HG02759 (cell line): ENCODE results near the gene FAM3C.
"Not testable (repeated sequence)": the region's sequence is repeated elsewhere in the genome, so short reads cannot be mapped to it uniquely, and the experiment has no call there.

Experiments
- ATAC-seq: cut with Tn5 transposase; IDR thresholded peaks from one replicate; pipeline ENCODE4 v1.9.1; 2021; ENCODE audit warnings: mild to moderate bottlenecking, moderate library complexity; ENCODE audit not compliant: unreplicated experiment

FAM3C gene

GRCh38 chr7:121334875-121335648, 61.0 kb downstream of the FAM3C start:
- no peak for ATAC-seq

GRCh38 chr7:121334376-121334775, 61.7 kb downstream of the FAM3C start:
- no peak for ATAC-seq

GRCh38 chr7:121331574-121331973, 64.5 kb downstream of the FAM3C start:
- ATAC-seq: no peak

DNA sequence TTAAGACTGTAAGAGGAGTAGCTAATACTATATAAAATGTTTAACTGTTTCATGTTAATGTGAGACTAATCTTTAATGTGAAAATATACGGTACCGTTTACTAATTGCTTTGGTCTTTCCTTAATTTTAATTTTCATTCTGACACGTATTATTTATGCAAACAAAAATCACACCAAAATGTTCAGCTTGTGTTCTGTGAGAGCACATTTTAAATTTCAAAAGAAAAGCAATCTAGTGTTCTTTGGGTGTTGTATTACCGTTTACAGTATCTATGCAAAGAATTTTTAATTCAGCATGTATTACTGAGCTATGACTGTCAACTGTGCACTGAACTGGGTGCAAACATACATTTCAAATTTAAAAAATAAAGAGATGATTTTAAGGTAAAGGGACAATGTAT, 65.1 kb downstream of the FAM3C start:
- no peak for ATAC-seq

DNA sequence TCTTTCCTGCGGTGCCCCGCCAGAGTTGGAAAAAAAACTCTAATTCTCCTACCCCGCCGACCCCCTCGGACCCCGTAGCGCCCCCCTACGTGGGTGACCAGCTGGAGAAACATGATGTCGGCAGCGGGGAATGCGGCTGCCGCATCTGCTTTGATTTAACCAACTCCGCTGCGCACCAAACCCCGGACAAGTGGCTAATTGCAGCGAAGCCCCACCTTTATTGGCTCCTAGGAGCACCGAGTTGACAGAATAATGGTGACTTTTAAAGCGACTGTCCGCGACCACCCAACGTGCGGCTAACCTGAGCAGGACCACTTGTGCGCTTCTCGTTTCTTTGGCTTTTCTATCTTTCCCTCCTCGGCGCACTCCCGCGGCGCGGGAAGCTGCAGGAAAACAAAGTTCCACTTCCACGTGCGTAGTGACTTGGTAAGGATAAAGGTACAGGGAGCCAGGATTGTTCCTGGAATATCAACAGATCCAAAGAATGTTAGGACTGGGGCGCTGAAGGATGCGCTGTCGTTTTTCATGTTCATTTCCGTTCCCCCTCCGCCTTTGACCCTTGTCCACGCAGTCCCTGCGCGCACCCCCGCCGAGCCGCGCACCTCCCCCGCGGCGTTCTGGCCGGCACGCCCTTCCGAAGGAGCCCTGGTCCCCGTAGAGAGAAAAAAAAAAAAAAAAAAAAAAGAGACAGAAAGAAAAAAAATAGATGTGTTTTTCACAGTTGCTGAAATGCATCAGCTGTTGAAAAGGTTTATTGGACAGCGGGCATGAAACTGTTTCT, 65.9 kb downstream of the FAM3C start:
- ATAC-seq: peak; percentile 22

DNA sequence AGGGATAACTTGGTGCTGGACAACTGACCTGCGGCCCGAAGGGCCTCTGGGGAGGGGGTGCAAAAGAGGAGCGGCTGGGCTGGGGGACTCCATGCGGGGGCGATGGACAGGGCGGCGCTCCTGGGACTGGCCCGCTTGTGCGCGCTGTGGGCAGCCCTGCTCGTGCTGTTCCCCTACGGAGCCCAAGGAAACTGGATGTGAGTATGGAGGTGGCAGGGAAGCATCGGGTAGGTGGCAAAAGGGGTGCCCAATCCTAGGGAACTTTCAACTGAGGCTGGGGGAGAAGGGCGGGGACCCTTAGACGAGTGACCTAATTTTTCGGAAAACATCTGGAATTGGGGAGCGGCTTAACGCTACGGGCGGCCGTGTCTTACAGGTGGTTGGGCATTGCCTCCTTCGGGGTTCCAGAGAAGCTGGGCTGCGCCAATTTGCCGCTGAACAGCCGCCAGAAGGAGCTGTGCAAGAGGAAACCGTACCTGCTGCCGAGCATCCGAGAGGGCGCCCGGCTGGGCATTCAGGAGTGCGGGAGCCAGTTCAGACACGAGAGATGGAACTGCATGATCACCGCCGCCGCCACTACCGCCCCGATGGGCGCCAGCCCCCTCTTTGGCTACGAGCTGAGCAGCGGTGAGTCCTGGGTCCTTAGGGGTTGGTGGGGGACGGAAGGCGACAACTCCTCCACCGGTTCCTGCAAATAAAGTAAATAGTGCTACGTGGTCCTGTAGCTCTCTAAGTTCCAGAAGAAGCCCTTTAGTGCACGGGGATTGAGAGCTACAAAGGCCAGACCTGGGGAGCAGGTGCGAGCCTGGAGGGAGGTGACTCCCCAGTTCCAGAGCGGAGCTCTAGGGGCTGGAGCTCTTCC, 66.7 kb downstream of the FAM3C start:
- ATAC-seq: peak; percentile 71

GRCh38 chr7:121328508-121329190, 67.5 kb downstream of the FAM3C start, which contains the start of gene WNT16:
Gene WNT16 (plus strand): TSS chr7:121329000. CDS start chr7:121329293, 293 bp downstream.
- no peak for ATAC-seq

GRCh38 chr7:121327671-121328070, 68.4 kb downstream of the FAM3C start:
- no peak for ATAC-seq

DNA sequence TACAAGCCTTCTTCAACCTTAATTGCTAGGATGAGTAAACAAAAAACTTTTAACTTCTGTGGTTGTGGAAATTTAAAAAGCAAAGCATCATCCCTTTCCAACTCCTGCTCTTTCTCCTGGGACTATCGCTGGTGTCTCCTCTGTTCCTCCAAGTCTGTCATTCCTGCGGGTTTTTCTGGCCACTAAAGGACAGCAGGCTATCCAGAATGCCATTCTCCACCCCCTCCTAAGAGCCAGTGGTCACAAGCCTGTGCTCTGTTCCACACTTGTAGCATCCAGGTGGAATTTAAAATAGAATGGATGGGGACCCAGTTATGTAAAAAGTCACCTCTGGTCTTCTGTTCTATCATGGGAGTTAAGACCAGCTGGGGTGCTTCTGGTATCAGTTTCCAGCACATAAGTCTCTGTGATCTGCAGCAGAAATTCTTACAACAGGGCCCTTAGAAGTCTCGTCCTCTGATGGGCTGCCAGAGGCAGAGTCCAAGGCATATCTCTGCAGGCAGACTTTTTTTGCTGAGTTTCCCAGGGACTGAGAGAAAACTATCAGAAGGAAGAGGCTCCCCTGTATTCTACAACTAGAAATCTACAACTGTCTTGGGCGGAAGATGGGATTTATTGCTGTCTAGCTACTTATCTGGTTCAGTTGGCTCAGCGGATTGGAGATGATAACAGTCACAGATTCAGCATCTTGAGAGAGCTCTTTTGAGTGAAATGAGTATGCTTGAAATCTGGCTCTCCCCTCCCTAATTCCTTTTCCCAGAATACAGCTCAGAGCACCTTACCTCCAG, 72.4 kb downstream of the FAM3C start:
- no peak for ATAC-seq

- ATAC-seq: no peak
Measured at GRCh38 chr7:121322460-121322859, 73.6 kb downstream of the FAM3C start.

DNA sequence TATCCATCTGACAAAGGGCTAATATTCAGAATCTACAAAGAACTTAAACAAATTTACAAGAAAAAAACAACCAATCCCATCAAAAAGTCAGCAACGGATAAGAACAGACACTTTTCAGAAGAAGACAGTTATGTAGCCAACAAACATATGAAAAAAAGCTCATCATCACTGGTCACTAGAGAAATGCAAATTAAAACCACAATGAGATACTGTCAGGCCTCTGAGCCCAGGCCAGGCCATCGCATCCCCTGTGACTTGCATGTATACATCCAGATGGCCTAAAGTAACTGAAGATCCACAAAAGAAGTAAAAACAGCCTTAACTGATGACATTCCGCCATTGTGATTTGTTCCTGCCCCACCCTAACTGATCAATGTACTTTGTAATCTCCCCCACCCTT, 80.9 kb downstream of the FAM3C start:
- ATAC-seq: not testable (repeated sequence)

- peak; percentile 81 for ATAC-seq
Measured at GRCh38 chr7:121313793-121314676, 82.1 kb downstream of the FAM3C start.

GRCh38 chr7:121313220-121313792, 82.8 kb downstream of the FAM3C start:
- ATAC-seq: no peak

DNA sequence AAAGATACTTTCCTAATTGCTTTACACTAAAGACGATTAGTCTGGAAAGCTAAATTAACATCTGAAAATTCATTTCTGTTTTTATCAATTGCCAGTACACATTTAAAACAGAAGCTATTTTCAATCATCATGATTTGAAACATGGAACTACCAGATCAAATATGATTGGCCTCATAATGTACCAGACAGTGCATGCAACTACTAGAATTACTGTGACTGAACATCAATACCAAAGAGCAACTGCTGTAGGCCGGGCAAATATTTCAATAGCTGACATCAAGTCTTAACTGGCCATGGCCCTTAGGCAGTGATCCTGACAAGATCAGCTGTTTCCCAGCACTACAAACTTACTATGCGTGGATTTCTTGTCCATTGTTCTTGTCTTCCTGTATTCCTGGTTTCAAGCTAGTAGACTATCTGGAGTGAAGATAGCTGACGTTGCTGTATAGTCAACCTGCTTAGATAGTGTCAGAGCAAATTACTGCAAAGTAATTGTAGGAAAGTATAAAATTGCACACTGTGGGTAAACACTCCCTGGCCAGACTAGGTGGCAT, 89.0 kb downstream of the FAM3C start:
- no peak for ATAC-seq

GRCh38 chr7:121306565-121306964, 89.5 kb downstream of the FAM3C start:
- ATAC-seq: no peak

GRCh38 chr7:121305109-121305508, 91.0 kb downstream of the FAM3C start:
- no peak for ATAC-seq

- ATAC-seq: no peak
Measured at GRCh38 chr7:121304102-121304658, 91.9 kb downstream of the FAM3C start.
